Measurements from ENCODE around the gene RICTOR.

DNA sequence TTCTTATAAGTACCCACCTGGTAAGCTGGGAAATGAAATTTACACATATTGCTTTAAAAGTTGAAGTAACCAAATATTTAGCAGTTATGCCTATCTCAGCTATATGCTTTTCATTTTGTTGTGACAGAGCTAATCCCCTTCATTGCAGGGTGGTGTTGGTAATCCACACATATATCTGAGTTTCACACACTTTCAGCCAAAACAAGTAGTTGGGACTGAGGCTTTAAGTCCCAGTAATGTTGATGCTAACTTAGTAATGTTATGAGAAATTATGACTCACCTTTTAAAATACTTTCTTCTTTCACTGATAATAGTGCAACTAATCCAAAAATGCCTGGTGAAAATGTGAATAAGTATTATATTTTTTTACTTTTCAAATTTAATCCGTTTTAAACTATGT, 19.2 kb upstream of the RICTOR start:
- no peak for TF ChIP-seq POLR2A (IDR thresholded peaks at IDR 0.05)
- TF ChIP-seq, protein P1, sequence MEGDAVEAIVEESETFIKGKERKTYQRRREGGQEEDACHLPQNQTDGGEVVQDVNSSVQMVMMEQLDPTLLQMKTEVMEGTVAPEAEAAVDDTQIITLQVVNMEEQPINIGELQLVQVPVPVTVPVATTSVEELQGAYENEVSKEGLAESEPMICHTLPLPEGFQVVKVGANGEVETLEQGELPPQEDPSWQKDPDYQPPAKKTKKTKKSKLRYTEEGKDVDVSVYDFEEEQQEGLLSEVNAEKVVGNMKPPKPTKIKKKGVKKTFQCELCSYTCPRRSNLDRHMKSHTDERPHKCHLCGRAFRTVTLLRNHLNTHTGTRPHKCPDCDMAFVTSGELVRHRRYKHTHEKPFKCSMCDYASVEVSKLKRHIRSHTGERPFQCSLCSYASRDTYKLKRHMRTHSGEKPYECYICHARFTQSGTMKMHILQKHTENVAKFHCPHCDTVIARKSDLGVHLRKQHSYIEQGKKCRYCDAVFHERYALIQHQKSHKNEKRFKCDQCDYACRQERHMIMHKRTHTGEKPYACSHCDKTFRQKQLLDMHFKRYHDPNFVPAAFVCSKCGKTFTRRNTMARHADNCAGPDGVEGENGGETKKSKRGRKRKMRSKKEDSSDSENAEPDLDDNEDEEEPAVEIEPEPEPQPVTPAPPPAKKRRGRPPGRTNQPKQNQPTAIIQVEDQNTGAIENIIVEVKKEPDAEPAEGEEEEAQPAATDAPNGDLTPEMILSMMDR (IDR thresholded peaks at IDR 0.05), result no peak
